ENCODE results near the gene VARS2.
"Not testable (repeated sequence)": the region's sequence is repeated elsewhere in the genome, so short reads cannot be mapped to it uniquely, and the experiment has no call there.

The VARS2 gene

DNA sequence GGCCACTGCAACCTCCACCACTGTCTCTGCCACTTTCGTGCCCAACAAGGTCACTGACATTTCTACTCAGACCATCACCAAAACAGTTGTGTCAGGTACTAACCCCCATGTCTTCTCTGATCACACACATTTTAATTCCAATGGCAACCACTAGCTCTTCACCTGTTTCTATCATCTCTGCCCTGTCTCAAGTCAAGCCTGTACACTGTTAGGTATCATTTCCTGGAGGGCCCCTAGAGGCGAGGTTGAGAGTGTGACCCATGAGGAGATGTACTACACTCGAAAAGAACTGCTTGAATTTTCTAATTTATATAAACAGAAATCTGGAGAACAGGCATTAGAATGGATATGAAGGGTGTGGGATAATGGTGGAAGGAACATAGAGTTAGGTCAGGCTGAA, 52.1 kb downstream of the VARS2 start:
- DNase-seq, result no peak

DNA sequence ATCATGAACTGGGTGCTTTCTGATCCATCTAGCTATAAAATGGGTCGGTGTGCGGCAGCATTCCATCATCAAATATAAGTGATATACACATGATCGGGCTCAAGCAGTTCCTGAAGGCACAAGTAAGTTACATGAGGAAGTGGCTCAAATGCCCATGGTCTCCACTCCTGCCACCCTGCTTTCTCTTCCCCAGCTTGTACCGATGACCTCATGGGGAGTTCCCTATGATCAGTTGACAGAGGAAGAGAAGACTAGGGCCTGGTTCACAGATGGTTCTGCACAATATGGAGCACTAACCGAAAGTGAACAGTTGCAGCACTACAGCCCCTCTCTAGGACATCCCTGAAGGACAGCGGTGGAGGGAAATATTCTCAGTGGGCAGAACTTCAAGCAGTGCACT, 55.1 kb downstream of the VARS2 start:
- DNase-seq, result not testable (repeated sequence)

DNA sequence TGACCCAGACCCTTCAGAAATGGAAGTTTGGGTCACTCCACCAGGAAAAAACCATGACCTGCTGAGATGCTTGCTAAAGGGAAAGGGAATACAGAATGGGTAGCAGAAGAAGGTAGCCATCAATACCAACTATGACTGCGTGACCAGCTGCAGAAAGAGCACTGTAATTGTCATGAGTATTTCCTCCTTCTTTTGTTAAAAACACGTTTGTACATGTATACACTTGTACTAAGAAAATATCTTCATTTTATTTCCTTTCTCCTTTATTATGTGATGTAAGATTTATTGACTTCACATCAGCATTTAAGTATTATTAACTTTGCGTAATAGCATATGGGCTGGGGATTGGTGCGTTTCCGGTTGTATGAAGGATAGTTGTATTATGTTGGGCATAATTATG, 56.9 kb downstream of the VARS2 start:
- DNase-seq, result no peak

DNA sequence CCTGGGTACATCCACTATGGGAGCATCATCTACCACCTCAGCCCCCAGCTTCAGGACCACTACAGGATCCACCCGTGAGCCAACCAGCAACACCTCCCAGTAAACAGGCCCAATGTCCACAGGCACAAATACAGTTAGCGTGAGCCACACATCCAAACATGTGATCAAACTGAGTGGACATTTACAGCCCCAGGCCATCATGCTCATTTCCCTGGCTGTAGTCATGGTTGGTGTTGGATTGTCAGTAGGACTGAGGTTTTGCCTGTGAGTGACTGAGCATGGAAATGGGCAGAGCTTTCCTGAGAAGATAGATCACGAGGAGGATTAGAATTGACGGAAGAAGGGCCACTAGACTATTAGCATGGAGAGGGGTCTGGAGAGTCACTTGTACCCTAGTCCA, 58.8 kb downstream of the VARS2 start:
- no peak for DNase-seq

DNA sequence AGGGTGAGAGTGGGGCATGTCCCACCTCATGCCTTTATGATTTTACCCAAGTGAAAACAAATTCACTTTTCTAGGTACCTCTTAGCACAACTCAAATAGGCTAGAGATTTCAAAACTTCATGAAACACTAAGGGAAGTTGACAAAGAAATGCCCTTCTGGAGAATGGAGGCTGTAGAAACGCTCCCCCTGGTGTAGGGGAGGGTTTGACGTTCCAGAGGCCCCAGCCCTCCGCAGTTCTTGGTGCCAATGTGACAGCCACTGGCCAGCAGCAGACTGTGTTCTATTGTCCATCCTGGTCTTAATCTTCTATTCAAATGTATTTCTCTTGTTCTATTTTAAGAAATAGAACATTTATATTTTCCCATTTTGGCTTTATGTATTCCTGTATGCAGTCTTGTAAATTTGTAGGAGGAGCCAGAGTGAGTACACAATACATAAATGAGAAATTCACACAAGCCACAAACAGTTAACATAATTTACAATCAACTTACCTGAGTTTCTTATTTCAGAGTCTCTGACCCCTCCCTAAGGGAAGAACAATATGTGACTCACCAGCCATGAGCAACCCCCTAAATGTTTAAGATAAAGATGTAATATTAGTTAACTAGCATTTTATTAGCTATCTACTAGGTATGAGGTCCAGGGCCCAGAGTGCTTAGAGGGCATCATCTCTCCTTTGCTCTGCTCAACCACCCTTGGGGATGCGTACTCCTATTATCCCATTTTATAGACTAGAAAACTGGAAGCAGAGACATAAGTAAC, 60.6 kb downstream of the VARS2 start:
- DNase-seq, result no peak
